GM18951 (cell line): Measurements from ENCODE around the gene SPACA7.

Experiments used
- POLR2A ChIP-seq: IDR thresholded peaks from 4 replicates; pipeline ENCODE4 v1.6.1; 2011; ENCODE audit warnings: mild to moderate bottlenecking; ENCODE audit not compliant: insufficient read length, insufficient read depth; ENCODE audit errors: extremely low read depth
- in situ Hi-C: fragments of 300-500 bp; cut with MboI; formaldehyde crosslinking; loops from one replicate; pipeline ENCODE4 v1.12.0; 2022; ENCODE audit warnings: low sequenced_read_pairs, mixed read lengths, inconsistent platforms; ENCODE audit not compliant: unreplicated experiment

Gene SPACA7

GRCh38 chr13:112443995-112444311, 67.8 kb downstream of the SPACA7 start:
- TF ChIP-seq POLR2A = no peak
- in situ Hi-C loops = no loop called here

DNA sequence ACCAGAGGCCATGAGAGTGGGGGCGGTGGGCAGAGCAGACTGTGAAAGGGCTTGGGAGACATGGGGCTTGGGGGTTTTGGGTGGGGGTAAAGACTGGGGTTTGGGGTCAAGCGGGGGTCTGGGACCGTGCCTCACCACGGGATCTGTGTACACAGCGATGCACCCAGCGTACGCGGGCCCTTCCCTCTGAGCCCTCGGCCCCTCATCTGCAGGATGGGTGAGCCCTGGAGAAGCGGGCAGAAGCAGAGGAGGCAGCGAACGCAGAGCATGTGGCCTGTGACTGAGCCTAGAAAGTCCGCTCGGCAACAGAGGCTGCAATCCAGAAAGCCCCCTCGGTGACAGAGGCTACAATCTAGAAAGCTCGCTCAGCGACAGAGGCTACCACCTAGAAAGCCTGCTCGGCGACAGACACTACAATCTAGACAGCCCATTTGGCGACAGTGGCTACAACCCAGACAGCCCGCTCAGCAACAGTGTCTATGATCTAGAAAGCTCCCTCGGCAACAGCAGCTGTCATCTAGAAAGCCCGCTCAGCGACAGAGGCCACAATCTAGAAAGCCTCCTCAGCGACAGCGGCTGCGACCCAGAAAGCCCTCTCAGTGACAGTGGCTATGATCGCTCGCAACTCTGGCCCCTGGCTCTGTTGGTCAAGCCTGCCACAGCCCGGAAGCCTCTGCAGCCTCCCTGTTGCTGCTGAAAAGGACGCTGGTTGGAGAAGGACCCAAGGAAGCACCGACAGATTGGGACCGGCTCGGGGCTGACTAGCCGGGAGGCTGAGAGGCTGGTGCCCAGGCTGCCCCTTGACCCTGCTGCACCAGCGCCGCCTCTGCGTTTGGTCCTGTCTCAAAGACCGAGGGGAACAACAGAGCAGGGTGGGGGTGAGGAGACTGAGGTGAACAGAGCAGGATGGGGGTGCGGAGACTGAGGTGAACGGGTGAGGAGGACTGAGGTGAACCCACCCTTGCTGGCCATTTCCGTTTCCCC, 68.6 kb downstream of the SPACA7 start:
- in situ Hi-C loops = no loop called here
- no peak for TF ChIP-seq POLR2A

DNA sequence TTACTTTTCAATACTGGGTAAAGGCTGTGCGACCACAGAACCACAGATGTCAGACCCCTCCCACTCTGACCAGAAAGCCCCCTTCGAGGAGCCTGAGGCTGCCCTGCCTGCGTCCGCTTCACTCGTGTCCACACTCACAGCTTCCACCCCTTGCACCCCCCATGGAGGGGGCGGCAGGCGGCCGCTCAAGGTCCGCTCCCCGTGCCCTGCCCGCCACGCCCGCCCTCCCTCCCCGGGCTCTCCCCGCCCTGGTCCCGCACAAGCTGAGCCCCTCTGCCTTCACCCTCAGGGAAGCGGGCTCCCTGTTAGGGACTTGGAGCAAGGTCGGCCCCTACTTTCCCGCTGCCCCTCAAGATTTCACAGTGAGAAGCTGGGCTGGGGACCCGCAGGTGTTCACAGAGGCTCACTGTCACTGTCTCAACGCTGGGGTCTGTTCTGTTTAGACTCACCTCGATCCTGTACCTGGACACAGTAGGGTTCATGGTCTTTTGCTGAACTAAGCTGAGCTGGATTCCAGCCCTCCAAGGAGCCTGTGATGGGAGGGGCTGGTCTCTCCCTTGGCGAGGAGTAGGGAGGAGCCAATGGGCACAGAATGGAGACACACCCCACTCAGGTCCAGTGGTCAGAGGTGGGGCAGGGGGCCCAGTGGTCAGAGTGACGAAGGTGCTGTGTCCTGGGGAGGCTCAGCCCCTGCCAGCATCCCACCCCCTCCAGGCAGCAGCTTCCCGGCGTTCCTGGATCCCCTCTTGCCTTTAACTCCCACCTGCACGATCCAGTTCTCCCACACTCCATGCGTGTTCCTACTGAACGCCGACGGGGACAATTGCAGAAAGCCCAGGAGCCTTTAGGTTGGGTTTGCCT, 69.5 kb downstream of the SPACA7 start:
- in situ Hi-C loops = no loop called here

DNA sequence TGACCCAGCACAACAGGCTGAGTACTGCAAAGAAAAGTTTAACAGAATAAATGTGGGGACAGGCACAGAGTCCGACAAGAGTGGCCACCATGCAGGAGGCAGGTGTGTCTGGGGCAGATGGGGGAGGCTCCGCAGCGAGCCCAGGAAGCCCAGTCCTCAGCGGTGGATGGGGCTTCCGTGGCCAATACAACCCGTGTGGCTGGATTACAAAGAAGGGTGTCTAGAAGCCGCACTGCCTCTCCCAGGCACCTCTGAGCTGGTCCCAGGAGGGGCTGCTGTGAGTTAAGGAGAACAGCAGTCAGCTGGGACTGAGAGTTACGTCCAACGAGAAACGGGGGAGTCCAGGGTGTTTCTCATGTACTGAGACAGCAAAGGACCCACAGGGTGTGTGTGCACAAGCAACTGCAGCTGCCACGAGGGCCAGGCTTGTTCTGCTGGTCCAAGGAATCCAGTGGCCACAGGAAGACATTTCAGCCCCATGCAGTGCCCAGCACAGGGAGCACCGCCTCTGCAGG, 70.2 kb downstream of the SPACA7 start:
- no peak for TF ChIP-seq POLR2A
- in situ Hi-C loops = no loop called here

More for the DNA sequence above, 69.5 kb downstream of the SPACA7 start:
- TF ChIP-seq POLR2A = no peak

- TF ChIP-seq POLR2A = no peak
- in situ Hi-C loops = no loop called here
These were observed 70.7 kb downstream of the SPACA7 start for GRCh38 chr13:112446867-112447266.

- TF ChIP-seq POLR2A = no peak
- in situ Hi-C loops = no loop called here
These were observed 71.2 kb downstream of the SPACA7 start for GRCh38 chr13:112447306-112447705.

- in situ Hi-C loops = no loop called here
- no peak for TF ChIP-seq POLR2A
These were observed 71.8 kb downstream of the SPACA7 start for GRCh38 chr13:112447761-112448603.

DNA sequence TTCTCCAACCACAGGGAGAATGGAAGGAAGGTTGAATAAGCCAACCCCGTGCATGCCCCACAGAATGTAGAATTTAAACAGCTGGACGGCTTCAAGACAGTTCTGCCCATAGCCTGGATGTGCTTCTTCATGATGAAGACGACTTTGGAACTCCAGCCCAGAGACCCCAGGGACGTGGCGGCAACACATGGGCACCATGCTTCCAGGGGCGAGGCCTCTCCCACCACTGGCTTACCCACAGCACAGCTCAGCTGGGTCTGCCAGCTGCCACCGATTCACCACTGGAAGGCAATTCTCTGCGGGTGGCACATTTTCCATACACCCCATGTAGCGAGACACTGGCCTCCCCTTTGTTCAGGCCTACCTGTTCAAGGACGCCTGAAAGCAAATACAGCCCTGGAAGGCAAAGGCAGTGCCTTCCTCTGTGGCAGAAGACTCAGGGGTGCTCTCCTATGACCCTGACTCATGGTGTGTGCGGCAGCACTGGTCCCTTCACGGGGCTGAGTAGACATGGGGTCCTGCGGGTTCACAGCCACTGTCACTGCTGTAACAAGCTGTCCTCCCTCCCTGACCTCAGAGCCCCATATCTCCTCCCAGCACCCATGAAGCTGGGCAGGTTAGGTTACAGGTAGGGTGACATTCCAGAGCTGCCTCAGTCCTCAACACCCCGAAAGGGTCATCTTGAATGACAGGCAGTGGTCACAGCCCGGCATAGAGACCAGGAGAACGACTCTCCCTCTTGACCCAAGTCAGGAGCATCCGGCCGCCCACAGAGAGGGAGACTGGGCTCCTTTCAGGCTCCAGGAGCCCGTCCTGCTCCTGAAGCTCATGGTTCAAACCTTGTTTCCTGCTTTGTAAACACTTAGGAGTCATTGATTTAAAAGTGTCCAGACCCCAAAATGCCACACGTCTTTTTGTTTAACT, 72.7 kb downstream of the SPACA7 start:
- in situ Hi-C loops = no loop called here
- TF ChIP-seq POLR2A = no peak

DNA sequence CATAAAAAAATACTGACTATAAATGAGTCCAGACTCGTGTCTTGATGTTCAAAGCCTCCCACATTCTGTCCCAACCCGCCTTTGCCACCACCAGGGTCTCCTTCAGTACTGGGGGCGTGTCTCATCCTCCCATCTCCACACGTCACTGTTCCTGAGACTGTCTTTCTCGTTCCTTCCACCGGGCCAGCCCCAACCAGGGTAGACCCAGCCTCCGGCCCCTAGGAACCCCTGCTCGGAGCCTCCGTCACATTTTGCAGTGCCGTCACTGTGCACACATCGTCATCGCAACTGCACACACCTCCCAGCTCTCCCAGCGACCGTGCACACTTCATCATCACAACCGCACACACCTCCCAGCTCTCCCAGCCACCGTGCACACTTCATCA, 73.4 kb downstream of the SPACA7 start:
- in situ Hi-C loops = no loop called here

DNA sequence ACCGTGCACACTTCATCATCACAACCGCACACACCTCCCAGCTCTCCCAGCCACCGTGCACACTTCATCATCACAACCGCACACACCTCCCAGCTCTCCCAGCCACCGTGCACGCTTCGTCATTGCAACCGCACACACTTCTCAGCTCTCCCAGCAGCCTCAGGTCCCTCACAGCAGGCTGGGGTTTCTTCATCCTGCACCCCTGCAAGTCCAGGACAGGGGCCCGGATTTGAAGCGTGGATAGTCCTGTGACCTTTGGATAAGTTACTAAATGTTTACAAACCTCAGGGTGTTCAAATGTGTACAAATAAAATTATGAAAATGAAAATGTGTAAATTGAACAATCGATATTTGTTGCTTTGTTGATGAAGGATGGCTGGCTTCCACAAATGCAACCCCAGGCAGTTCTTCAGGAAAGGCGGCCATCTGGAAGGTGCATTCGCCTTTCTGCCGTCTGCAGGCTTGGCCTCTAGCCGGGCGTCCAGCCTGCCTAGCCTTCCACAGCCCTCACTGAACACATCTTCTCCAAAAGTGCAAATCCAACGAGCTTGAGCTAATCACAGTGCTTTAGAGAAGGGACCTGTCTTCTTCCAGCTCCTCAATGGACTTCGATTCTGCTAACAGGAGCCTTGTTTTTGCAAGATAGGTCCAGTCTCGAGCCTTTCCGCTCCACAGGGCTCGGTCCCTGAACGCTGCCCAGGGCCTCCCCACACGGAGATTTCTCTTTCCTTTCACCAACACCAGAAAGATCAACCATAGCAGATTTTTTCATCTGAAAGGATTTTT, 74.2 kb downstream of the SPACA7 start:
- in situ Hi-C loops = no loop called here
- TF ChIP-seq POLR2A = no peak

More for the DNA sequence above, 73.4 kb downstream of the SPACA7 start:
- TF ChIP-seq POLR2A = no peak

- in situ Hi-C loops = no loop called here
- no peak for TF ChIP-seq POLR2A
These were observed 74.7 kb downstream of the SPACA7 start for GRCh38 chr13:112450904-112451240.
